SU-DHL-6 (cell line): ENCODE measurements around the gene AKR1C8.

ENCODE experiments used
- H2AFZ ChIP-seq: fragments of 200-600 bp; sonication (generic); 2 replicates; pipeline ENCODE4 v1.6.1; 2014; ENCODE audit warnings: low read depth, mild to moderate bottlenecking, moderate library complexity, mixed read lengths, antibody characterized with exemption, low read length; ENCODE audit not compliant: severe bottlenecking
- H3F3A ChIP-seq: fragments of 200-600 bp; shearing (Covaris generic); 2 replicates; pipeline ENCODE4 v1.6.0; 2016; ENCODE audit warnings: antibody characterized with exemption, mild to moderate bottlenecking; ENCODE audit not compliant: insufficient read depth
- H3K27ac ChIP-seq: fragments of 200-600 bp; sonication (generic); 2 replicates; pipeline ENCODE4 v1.5.1; 2016; ENCODE audit warnings: low read depth, mild to moderate bottlenecking, low read length, moderate library complexity, mixed read lengths
- H3K27me3 ChIP-seq: fragments of 200-600 bp; sonication (generic), shearing (Covaris generic); 2 replicates; pipeline ENCODE4 v1.6.0; 2014; ENCODE audit warnings: mild to moderate bottlenecking, low read length
- H3K36me3 ChIP-seq: fragments of 200-600 bp; sonication (generic); 2 replicates; pipeline ENCODE4 v1.6.1; 2014; ENCODE audit warnings: mild to moderate bottlenecking, low read length, mixed read lengths
- H3K4me2 ChIP-seq: fragments of 300-600, 200-600 bp; shearing (Covaris generic), sonication (generic); 2 replicates; pipeline ENCODE4 v1.6.0; 2014; ENCODE audit warnings: low read length, low read depth, mild to moderate bottlenecking; ENCODE audit not compliant: poor library complexity, severe bottlenecking
- H3K4me3 ChIP-seq: fragments of 200-600 bp; sonication (generic); 2 replicates; pipeline ENCODE4 v1.5.1; 2014; ENCODE audit warnings: antibody characterized with exemption, low read length, mild to moderate bottlenecking, mixed read lengths; ENCODE audit not compliant: insufficient read depth, poor library complexity, severe bottlenecking
- H3K79me2 ChIP-seq: fragments of 200-600 bp; sonication (generic); 2 replicates; pipeline ENCODE4 v1.6.1; 2014; ENCODE audit warnings: mild to moderate bottlenecking, low read length, moderate library complexity; ENCODE audit not compliant: insufficient read depth
- H3K9ac ChIP-seq: fragments of 200-600 bp; sonication (generic); 2 replicates; pipeline ENCODE4 v1.7.0; 2014; ENCODE audit warnings: mild to moderate bottlenecking, low read length
- H3K9me2 ChIP-seq: fragments of 200-600 bp; sonication (generic); replicated peaks from 2 replicates; pipeline ENCODE4 v1.6.1; 2014; ENCODE audit warnings: low read length; ENCODE audit not compliant: insufficient read depth
- H3K9me3 ChIP-seq: fragments of 200-600 bp; sonication (generic); 2 replicates; pipeline ENCODE4 v1.6.1; 2014; ENCODE audit warnings: low read length, mixed read lengths; ENCODE audit not compliant: insufficient read depth
- H4K20me1 ChIP-seq: fragments of 200-600 bp; sonication (generic); 2 replicates; pipeline ENCODE4 v1.6.1; 2014; ENCODE audit warnings: low read depth, mild to moderate bottlenecking, antibody characterized with exemption, low read length, moderate library complexity, mixed read lengths
- CTCF ChIP-seq: fragments of 200-600 bp; sonication (generic); IDR thresholded peaks from one replicate; pipeline ENCODE4 v1.5.1; 2017; ENCODE audit warnings: antibody characterized with exemption, mild to moderate bottlenecking, low read length, moderate library complexity; ENCODE audit not compliant: insufficient read depth, poor library complexity, severe bottlenecking
- EZH2phosphoT487 ChIP-seq: fragments of 200-600 bp; sonication (generic), shearing (Covaris generic); conservative IDR thresholded peaks from 2 replicates; pipeline ENCODE4 v1.6.1; 2018; ENCODE audit warnings: mild to moderate bottlenecking, antibody characterized with exemption, low read length, moderate library complexity, mixed read lengths

The AKR1C8 gene

DNA sequence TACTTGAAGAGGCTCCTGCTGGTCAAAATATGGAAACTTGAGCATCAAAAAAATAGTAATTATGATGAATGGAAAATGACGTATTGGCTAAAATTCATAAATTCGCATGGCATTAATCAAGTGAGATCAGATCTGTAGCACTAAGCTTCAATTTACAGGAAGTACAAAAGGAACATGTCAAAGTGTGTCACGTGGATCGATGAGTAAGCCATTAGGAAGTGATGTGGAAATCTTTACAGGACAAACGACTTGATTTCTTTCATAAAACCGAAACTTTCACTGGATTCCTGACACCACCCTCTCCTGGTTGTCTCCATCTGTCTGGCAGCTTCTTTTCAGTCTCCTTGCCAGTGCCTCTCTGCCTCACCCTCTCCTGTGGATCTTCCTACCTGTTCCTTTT, 25.8 kb downstream of the AKR1C8 start:
- no peak overlapping the region for H2AFZ ChIP-seq
- H3F3A ChIP-seq: no peaks in the 10 kb centered on the region
- TF ChIP-seq EZH2phosphoT487: no peak
- no peak for TF ChIP-seq CTCF
- H4K20me1 ChIP-seq: no peaks in the 10 kb centered on the region
- H3K4me3 ChIP-seq: no peak overlapping the region
- no peaks in the 10 kb centered on the region for H3K36me3 ChIP-seq
- no peak overlapping the region for H3K27ac ChIP-seq
- H3K27me3 ChIP-seq: no peaks in the 10 kb centered on the region
- no peaks in the 10 kb centered on the region for H3K79me2 ChIP-seq
- no peak overlapping the region for H3K9ac ChIP-seq
- no peaks in the 10 kb centered on the region for H3K9me2 ChIP-seq
- H3K4me2 ChIP-seq: no peak overlapping the region
- H3K9me3 ChIP-seq: no peaks in the 10 kb centered on the region

- no peaks in the 10 kb centered on the region for H4K20me1 ChIP-seq
- H2AFZ ChIP-seq: no peak overlapping the region
- H3K79me2 ChIP-seq: no peaks in the 10 kb centered on the region
- H3K4me3 ChIP-seq: no peak overlapping the region
- no peak for TF ChIP-seq EZH2phosphoT487
- no peak for TF ChIP-seq CTCF
- H3K4me2 ChIP-seq: no peak overlapping the region
- no peak overlapping the region for H3K27ac ChIP-seq
- H3K9ac ChIP-seq: no peak overlapping the region
- H3K27me3 ChIP-seq: no peaks in the 10 kb centered on the region
- H3F3A ChIP-seq: no peaks in the 10 kb centered on the region
- no peaks in the 10 kb centered on the region for H3K9me3 ChIP-seq
- no peaks in the 10 kb centered on the region for H3K9me2 ChIP-seq
- no peaks in the 10 kb centered on the region for H3K36me3 ChIP-seq
Observed at GRCh38 chr10:5157501-5157900, 27.4 kb downstream of the AKR1C8 start.

GRCh38 chr10:5155951-5156350, 29.0 kb downstream of the AKR1C8 start:
- Histone ChIP-seq H3K9ac (no peak overlapping the region), H3K4me2 (no peak overlapping the region), H2AFZ (no peak overlapping the region), H3K27me3 (no peaks in the 10 kb centered on the region), H3K9me2 (no peaks in the 10 kb centered on the region), H3K79me2 (no peaks in the 10 kb centered on the region), H4K20me1 (no peaks in the 10 kb centered on the region), H3K4me3 (no peak overlapping the region), H3K36me3 (no peaks in the 10 kb centered on the region), H3K9me3 (no peaks in the 10 kb centered on the region), H3F3A (no peaks in the 10 kb centered on the region), H3K27ac (no peak overlapping the region)
- TF ChIP-seq EZH2phosphoT487: no peak
- no peak for TF ChIP-seq CTCF

DNA sequence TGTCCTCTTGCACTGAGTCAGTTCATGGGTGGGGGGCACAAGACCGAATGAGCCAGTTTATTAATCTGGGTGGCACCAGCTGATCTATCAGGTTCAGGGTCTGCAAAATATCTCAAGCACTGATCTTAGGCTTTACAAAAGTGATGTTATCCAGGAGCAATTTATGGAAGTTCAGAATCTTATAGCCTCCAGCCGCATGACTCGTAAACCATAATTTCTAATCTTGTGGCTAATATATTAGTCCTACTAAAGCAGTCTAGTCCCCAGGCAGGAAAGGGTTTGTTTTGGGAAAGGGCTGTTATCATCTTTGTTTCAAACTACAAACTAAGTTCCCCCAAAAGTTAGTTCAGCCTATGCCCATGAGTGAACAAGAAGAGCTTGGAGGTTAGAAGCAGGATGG, 33.9 kb downstream of the AKR1C8 start:
- no peak for TF ChIP-seq EZH2phosphoT487
- no peak for TF ChIP-seq CTCF
- no peaks in the 10 kb centered on the region for H3K79me2 ChIP-seq
- H3K9me3 ChIP-seq: peaks cover 8% of the 10 kb centered on the region; the same call in 1 of the 2 replicates
- H3K27ac ChIP-seq: no peak overlapping the region
- no peaks in the 10 kb centered on the region for H3K36me3 ChIP-seq
- no peak overlapping the region for H3K4me3 ChIP-seq
- H4K20me1 ChIP-seq: no peaks in the 10 kb centered on the region
- H3F3A ChIP-seq: no peaks in the 10 kb centered on the region
- no peak overlapping the region for H3K4me2 ChIP-seq
- H3K27me3 ChIP-seq: no peaks in the 10 kb centered on the region
- no peaks in the 10 kb centered on the region for H3K9me2 ChIP-seq
- no peak overlapping the region for H3K9ac ChIP-seq
- H2AFZ ChIP-seq: no peak overlapping the region
